ENCODE results near the gene AHDC1. TPM values are rescaled to one million over a fixed set of nuclear protein-coding genes. Genes with fewer than 3 reads are reported as not detected.

The AHDC1 gene
- total and polyA plus RNA-seq, 5 donors from 2014 or later: 0.07 to 26.2 (median 0.71) TPM

DNA sequence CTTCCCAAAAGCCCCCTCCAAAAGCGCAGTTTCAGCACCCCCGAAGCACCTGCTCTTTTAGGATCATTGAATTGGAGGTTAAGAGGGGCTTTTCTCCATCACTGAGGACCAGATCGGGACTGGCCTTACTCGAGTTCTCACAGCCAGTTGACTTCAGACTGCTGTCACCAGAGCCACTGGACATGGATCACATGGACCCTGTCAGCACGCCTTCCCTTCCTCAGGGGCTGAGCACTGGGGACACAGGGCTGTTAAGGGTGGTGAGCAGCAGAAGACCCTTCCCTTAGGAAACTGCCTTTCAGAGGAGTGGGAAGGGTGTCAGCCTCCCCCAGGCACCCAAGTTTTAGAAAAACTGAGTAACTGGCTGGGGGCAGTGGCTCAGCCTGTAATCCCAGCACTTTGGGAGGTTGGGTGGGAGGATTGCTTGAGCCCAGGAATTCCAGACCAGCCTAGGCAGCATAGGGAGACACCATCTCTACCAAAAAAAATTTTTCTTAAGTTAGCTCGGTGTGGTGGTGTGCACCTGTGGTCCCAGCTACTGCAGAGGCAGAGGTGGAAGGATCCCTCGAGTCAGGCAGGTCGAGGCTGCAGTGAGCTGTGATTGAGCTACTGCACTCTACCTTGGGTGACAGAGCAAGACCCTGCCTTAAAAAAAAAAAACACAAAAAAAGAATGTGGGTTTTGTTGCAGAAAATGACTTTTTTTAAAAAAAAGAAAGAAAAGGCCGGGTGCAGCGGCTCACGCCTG, 31.6 kb upstream of the AHDC1 start:
- Histone ChIP-seq H3K36me3 (ENCODE audit: control insufficient read depth, insufficient read depth, low read length) (no peaks in the 10 kb centered on the region), H3K9me3 (ENCODE audit: control insufficient read depth in 2 of 2, low read length in 2 of 2) (no peaks in the 10 kb centered on the region), H3K4me3 (ENCODE audit: low read depth, low read length) (no peak overlapping the region), H3K4me1 (ENCODE audit: control insufficient read depth, insufficient read depth, low read length, poor library complexity, severe bottlenecking) (peaks cover 40% of the 10 kb centered on the region), H3K27me3 (ENCODE audit: control insufficient read depth, insufficient read depth, low read length) (no peaks in the 10 kb centered on the region), H3K27ac (ENCODE audit: insufficient read depth, low read length, poor library complexity, severe bottlenecking) (no peak overlapping the region)
- H3K4me1 Mint-ChIP-seq: peaks cover 0 to 63% (median 42%) of the 10 kb centered on the region in 4 donors
- H3K4me3 Mint-ChIP-seq: peak overlapping the region in 2 of 4 donors; percentile 32 to 65
- H3K36me3 Mint-ChIP-seq: no peaks in the 10 kb centered on the region
- H3K27me3 Mint-ChIP-seq: no peaks in the 10 kb centered on the region
- ATAC-seq (ENCODE audit: low read depth in 2 of 2) (no peak), DNase-seq (no peak)
- H3K27ac Mint-ChIP-seq: peak overlapping the region in 2 of 3 donors; percentile 60 to 71
- no peaks in the 10 kb centered on the region for H3K9me3 Mint-ChIP-seq

DNA sequence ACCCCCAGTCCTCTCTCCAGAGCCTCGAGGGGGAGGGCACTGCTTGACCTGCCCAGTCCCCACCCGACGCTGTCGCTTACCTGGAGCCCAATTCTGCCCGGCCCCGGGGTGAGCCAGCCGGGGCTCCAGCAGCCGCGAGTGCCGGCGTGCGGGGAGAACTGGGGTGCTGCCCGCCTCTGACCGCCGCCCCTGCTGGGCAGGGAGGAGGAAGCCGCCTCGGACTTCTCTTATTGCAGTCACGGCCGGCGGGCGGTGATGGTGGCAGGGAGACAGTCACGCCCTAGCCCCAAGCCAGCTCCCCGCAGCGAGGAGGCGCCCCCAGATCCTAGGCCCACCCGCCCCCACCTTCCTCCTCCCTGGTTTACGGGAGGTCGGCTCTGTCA, 31.0 kb upstream of the AHDC1 start, which contains the start of gene FGR:
Gene FGR (minus strand): TSS at position 201 of the 383 bp plus-strand sequence. CDS start 11,269 bp downstream, outside the sequence.
- no peaks in the 10 kb centered on the region for H3K27me3 Mint-ChIP-seq
- Histone ChIP-seq H3K36me3 (ENCODE audit: control insufficient read depth, insufficient read depth, low read length) (no peaks in the 10 kb centered on the region), H3K27ac (ENCODE audit: insufficient read depth, low read length, poor library complexity, severe bottlenecking) (peak within 1 kb of the TSS; percentile 66), H3K4me1 (ENCODE audit: control insufficient read depth, insufficient read depth, low read length, poor library complexity, severe bottlenecking) (peaks cover 40% of the 10 kb centered on the region), H3K27me3 (ENCODE audit: control insufficient read depth, insufficient read depth, low read length) (no peaks in the 10 kb centered on the region), H3K4me3 (ENCODE audit: low read depth, low read length) (peak within 1 kb of the TSS; percentile 43), H3K9me3 (ENCODE audit: control insufficient read depth in 2 of 2, low read length in 2 of 2) (no peaks in the 10 kb centered on the region)
- no peak for ATAC-seq (ENCODE audit: low read depth in 2 of 2)
- H3K4me3 Mint-ChIP-seq: peak within 1 kb of the TSS; percentile 65 to 88 (median 74)
- no peaks in the 10 kb centered on the region for H3K36me3 Mint-ChIP-seq
- DNase-seq: no peak
- H3K27ac Mint-ChIP-seq: peak within 1 kb of the TSS; percentile 79 to 89 (median 80)
- H3K9me3 Mint-ChIP-seq: no peaks in the 10 kb centered on the region
- H3K4me1 Mint-ChIP-seq: peaks cover 0 to 67% (median 40%) of the 10 kb centered on the region in 4 donors

DNA sequence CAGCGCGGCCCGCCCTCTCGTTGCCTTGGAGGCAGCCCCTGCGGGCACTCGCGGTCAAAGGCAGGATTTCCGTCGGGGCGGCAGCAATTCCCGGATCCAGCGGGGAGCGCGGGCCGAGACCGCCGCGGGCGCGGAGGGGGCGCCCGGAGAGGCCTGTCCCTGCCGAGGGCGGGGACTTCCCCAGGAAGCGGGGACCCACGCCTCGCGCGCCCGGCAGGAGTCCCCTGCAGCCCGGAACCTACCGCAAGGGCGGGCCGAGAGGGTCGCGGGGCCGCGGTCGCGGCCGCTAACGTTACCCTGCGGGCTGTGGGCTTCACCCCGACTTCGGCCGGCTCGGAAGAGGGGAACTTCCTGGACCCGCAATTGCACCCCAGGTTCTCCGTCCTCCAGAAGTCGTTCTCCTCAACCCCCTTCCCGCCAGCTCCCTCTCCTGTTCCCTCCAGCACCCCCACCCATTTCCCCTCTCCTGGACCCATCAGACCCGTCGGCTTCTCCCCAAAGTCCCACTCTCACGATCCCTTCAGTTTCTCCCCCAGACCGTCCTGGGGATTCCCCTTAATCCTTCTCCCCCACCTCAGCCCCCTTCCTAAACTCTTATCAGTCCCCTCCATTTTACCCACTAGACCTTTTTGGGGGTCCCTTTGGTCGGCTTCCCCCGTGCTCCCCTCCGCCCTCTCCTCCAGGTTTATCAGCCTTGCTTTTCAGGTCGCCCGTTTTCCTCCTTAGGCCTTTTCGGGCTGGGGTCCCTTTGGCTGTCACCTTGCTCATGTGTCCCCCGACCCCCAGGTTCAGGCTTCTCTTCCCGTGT, 30.4 kb upstream of the AHDC1 start:
- DNase-seq (peak; percentile 33 to 58 (median 48)), ATAC-seq (ENCODE audit: low read depth in 2 of 2) (peak; percentile 23 to 40)
- no peaks in the 10 kb centered on the region for H3K9me3 Mint-ChIP-seq
- no peaks in the 10 kb centered on the region for H3K36me3 Mint-ChIP-seq
- H3K4me3 ChIP-seq (ENCODE audit: low read depth, low read length): peak overlapping the region; percentile 43
- peak overlapping the region; percentile 62 to 88 (median 74) for H3K4me3 Mint-ChIP-seq
- H3K4me1 ChIP-seq (ENCODE audit: control insufficient read depth, insufficient read depth, low read length, poor library complexity, severe bottlenecking): peaks cover 40% of the 10 kb centered on the region
- H3K9me3 ChIP-seq (ENCODE audit: control insufficient read depth in 2 of 2, low read length in 2 of 2): no peaks in the 10 kb centered on the region
- H3K27me3 Mint-ChIP-seq: no peaks in the 10 kb centered on the region
- no peaks in the 10 kb centered on the region for H3K27me3 ChIP-seq (ENCODE audit: control insufficient read depth, insufficient read depth, low read length)
- H3K4me1 Mint-ChIP-seq: peaks cover 0 to 72% (median 41%) of the 10 kb centered on the region in 4 donors
- H3K27ac Mint-ChIP-seq: peak overlapping the region; percentile 79 to 89 (median 80)
- no peaks in the 10 kb centered on the region for H3K36me3 ChIP-seq (ENCODE audit: control insufficient read depth, insufficient read depth, low read length)
- peak overlapping the region; percentile 66 for H3K27ac ChIP-seq (ENCODE audit: insufficient read depth, low read length, poor library complexity, severe bottlenecking)

GRCh38 chr1:27633640-27634176, 29.8 kb upstream of the AHDC1 start:
- Mint-ChIP-seq H3K27me3 (no peaks in the 10 kb centered on the region), H3K9me3 (no peaks in the 10 kb centered on the region), H3K4me3 (peak overlapping the region; percentile 66 to 88 (median 84)), H3K4me1 (peaks cover 6 to 72% (median 47%) of the 10 kb centered on the region in 4 donors), H3K27ac (peak overlapping the region; percentile 84 to 89 (median 89)), H3K36me3 (no peaks in the 10 kb centered on the region)
- H3K27me3 ChIP-seq (ENCODE audit: control insufficient read depth, insufficient read depth, low read length): no peaks in the 10 kb centered on the region
- no peaks in the 10 kb centered on the region for H3K36me3 ChIP-seq (ENCODE audit: control insufficient read depth, insufficient read depth, low read length)
- H3K4me1 ChIP-seq (ENCODE audit: control insufficient read depth, insufficient read depth, low read length, poor library complexity, severe bottlenecking): peaks cover 40% of the 10 kb centered on the region
- DNase-seq (no peak), ATAC-seq (ENCODE audit: low read depth in 2 of 2) (no peak)
- peak overlapping the region; percentile 43 for H3K4me3 ChIP-seq (ENCODE audit: low read depth, low read length)
- H3K9me3 ChIP-seq (ENCODE audit: control insufficient read depth in 2 of 2, low read length in 2 of 2): no peaks in the 10 kb centered on the region
- peak overlapping the region; percentile 66 for H3K27ac ChIP-seq (ENCODE audit: insufficient read depth, low read length, poor library complexity, severe bottlenecking)

DNA sequence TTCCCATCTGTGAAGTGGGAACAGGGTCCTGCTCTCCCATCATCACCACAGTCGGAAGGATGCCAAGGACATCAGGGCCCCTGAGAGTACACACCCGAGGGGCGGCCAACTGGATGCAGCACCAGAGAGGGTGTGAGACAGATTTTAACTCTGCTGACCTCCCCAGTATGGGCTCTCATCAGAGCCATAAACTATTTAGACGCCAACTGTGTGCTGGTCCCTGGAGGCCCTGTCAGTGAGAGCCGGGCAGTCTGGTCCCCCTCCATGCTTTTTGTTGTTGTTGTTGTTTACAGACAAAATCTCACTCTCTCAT, 29.3 kb upstream of the AHDC1 start:
- no peaks in the 10 kb centered on the region for H3K27me3 ChIP-seq (ENCODE audit: control insufficient read depth, insufficient read depth, low read length)
- no peaks in the 10 kb centered on the region for H3K9me3 Mint-ChIP-seq
- peak overlapping the region; percentile 43 for H3K4me3 ChIP-seq (ENCODE audit: low read depth, low read length)
- ATAC-seq (ENCODE audit: low read depth in 2 of 2): no peak
- no peaks in the 10 kb centered on the region for H3K9me3 ChIP-seq (ENCODE audit: control insufficient read depth in 2 of 2, low read length in 2 of 2)
- peaks cover 40% of the 10 kb centered on the region for H3K4me1 ChIP-seq (ENCODE audit: control insufficient read depth, insufficient read depth, low read length, poor library complexity, severe bottlenecking)
- no peaks in the 10 kb centered on the region for H3K27me3 Mint-ChIP-seq
- DNase-seq: no peak
- peak overlapping the region; percentile 66 for H3K27ac ChIP-seq (ENCODE audit: insufficient read depth, low read length, poor library complexity, severe bottlenecking)
- H3K36me3 ChIP-seq (ENCODE audit: control insufficient read depth, insufficient read depth, low read length): no peaks in the 10 kb centered on the region
- peak overlapping the region; percentile 48 to 88 (median 84) for H3K4me3 Mint-ChIP-seq
- peaks cover 6 to 75% (median 47%) of the 10 kb centered on the region in 4 donors for H3K4me1 Mint-ChIP-seq
- no peaks in the 10 kb centered on the region for H3K36me3 Mint-ChIP-seq
- H3K27ac Mint-ChIP-seq: peak overlapping the region; percentile 86 to 89 (median 89)

DNA sequence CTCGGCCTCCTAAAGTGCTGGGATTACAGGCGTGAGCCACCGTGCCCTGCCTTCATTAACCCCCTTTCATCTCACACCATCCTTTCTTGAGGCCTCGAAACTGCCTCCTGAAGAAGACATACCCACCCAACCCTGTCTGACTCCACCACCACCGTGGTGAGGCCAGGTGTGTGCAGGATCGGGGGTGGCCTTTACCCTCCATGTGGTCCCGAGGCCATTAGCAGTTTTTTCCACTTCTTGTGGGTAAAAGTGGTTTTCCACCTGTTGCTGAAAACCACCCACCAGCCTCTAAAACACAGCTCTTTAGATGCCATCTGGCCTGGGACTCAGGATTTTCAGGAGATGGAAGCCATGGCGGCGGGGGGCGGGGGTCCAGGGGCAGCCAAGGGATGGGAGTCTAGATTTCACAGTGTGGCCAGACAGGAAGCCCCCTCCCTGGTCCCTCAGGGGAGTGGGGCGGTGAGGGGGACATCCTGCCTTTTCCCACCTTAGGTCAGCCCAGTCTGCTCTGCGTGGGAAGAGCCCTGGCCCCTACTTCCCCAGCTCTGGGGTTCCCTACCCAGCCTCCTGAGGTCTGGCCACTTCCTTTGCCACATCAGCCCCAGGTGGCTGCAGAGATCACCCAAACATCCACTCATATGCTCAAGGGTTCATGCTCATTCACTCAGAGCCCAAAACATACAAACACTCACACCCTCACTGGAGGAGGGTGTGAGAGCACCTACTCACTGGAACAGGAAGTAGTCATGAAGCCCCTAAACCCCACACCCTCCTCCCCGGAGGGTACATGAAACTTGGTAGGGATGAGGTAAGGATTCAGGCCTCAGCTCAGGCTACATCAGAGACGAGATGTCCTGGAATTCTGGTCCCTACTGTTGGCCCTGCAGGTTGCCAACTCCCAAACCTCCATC, 28.7 kb upstream of the AHDC1 start:
- H3K4me1 ChIP-seq (ENCODE audit: control insufficient read depth, insufficient read depth, low read length, poor library complexity, severe bottlenecking): peaks cover 40% of the 10 kb centered on the region
- H3K27ac ChIP-seq (ENCODE audit: insufficient read depth, low read length, poor library complexity, severe bottlenecking): peak overlapping the region; percentile 66
- ATAC-seq (ENCODE audit: low read depth in 2 of 2) (peak; percentile 40 to 44), DNase-seq (peak in 1 of 3 donors; percentile 72)
- no peaks in the 10 kb centered on the region for H3K36me3 ChIP-seq (ENCODE audit: control insufficient read depth, insufficient read depth, low read length)
- H3K36me3 Mint-ChIP-seq: no peaks in the 10 kb centered on the region
- H3K9me3 ChIP-seq (ENCODE audit: control insufficient read depth in 2 of 2, low read length in 2 of 2): no peaks in the 10 kb centered on the region
- no peaks in the 10 kb centered on the region for H3K27me3 Mint-ChIP-seq
- peak overlapping the region; percentile 37 for H3K4me3 ChIP-seq (ENCODE audit: low read depth, low read length)
- H3K4me3 Mint-ChIP-seq: peak overlapping the region; percentile 78 to 88 (median 81)
- no peaks in the 10 kb centered on the region for H3K9me3 Mint-ChIP-seq
- H3K27me3 ChIP-seq (ENCODE audit: control insufficient read depth, insufficient read depth, low read length): no peaks in the 10 kb centered on the region
- peak overlapping the region; percentile 76 to 89 (median 86) for H3K27ac Mint-ChIP-seq
- peaks cover 6 to 71% (median 44%) of the 10 kb centered on the region in 4 donors for H3K4me1 Mint-ChIP-seq

Measured in CD4-positive, CD25-positive, alpha-beta regulatory T cell (primary cell).